C4-2B (cell line): ENCODE results near the gene VSIG4.

ENCODE experiments used
- ZFX ChIP-seq: fragments of 450-650 bp; IDR thresholded peaks from 2 replicates; pipeline ENCODE4 v1.6.1; 2017
- TF ChIP-seq, protein P1 (sequence below): fragments of 450-650 bp; conservative IDR thresholded peaks from 2 replicates; pipeline ENCODE4 v1.5.1; 2017; ENCODE audit warnings: mild to moderate bottlenecking

DNA sequence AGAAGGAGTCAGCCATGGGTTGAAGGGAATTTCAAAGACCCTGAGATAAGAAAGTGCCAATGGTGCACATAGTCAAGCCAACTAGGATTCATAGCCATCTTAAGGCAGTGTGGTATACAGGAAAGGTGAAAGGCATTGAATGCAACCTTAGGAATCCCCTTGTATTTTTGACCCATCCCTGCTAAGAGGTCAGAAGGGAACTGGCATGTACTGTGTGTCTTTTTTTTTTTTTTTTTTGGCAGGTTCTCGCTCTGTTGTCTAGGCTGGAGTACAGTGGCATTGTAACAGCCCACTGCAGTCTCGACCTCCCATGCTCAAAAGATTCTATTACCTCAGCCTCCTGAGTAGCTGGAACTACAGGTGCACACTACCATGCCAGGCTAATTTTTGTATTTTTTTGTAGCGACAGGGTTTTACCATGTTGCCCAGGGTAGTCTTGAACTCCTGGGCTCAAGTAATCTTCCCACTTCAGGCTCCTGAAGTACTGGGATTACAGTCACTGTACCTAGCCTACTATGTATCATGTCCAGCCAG, 40.8 kb downstream of the VSIG4 start:
- TF ChIP-seq, protein P1, sequence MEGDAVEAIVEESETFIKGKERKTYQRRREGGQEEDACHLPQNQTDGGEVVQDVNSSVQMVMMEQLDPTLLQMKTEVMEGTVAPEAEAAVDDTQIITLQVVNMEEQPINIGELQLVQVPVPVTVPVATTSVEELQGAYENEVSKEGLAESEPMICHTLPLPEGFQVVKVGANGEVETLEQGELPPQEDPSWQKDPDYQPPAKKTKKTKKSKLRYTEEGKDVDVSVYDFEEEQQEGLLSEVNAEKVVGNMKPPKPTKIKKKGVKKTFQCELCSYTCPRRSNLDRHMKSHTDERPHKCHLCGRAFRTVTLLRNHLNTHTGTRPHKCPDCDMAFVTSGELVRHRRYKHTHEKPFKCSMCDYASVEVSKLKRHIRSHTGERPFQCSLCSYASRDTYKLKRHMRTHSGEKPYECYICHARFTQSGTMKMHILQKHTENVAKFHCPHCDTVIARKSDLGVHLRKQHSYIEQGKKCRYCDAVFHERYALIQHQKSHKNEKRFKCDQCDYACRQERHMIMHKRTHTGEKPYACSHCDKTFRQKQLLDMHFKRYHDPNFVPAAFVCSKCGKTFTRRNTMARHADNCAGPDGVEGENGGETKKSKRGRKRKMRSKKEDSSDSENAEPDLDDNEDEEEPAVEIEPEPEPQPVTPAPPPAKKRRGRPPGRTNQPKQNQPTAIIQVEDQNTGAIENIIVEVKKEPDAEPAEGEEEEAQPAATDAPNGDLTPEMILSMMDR: no peak
- TF ChIP-seq ZFX: no peak
